ENCODE results near the gene DCAF4L1.

Gene DCAF4L1, protein sequence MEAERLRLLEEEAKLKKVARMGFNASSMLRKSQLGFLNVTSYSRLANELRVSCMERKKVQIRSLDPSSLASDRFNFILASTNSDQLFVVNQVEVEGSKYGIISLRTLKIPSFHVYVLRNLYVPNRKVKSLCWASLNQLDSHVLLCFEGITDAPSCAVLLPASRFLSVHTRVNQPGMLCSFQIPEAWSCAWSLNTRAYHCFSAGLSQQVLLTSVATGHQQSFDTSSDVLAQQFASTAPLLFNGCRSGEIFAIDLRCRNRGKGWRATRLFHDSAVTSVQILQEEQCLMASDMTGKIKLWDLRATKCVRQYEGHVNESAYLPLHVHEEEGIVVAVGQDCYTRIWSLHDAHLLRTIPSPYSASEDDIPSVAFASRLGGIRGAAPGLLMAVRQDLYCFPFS

GRCh38 chr4:41981456-41981855 is at the start of gene DCAF4L1:
TSS of gene DCAF4L1 (plus strand) at chr4:41981756. CDS start at chr4:41981793, 37 bp downstream.
- in situ Hi-C loops (cut with MboI; ENCODE audit: low sequenced_read_pairs): no loop called here

DNA sequence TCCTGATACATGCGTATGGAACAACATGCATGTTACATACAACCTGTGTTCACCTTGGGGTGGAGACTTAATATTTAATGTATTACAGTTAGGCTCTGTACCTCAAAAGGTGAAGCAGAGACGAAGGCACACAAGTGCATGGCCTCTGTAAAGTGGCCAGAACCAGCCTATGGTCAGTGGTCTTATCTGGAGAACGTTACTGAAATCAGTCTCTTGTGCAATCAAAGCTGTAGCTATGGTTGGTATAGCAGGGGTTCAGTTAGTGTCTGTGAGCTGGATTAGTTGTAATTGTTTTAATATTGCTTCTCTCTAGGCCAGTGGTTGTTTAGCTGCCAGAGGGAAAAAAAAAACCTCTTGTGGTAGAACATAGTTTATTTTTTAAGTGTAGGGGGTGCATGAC is 48.6 kb upstream of the DCAF4L1 start:
- in situ Hi-C loops (cut with MboI; ENCODE audit: low sequenced_read_pairs): no loop called here

DNA sequence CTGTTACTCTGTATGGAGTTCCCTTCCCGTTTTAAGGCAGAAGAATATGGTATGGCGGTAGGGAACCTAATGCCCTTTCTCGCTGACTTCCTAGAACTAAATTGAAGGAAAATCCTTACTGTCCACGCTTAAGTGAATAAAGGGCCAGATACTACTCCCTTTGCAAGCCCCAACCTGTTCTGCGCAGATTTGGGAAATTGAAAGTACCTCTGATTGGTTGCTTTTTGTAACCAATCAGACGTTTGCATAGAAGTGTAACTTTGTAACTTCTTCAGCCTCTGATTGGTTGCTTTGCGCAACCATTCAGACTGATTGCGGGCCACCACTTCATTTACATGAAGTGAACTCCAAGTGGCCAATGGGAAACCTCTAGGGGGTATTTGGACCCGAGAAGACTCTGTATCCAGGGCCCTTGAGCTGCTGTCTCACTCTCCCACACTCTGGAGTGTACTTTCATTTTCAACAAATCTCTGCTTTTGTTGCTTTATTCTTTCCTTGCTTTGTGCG is 47.5 kb upstream of the DCAF4L1 start:
- in situ Hi-C loops (cut with MboI; ENCODE audit: low sequenced_read_pairs): no loop called here

GRCh38 chr4:41934514-41934900 is 47.0 kb upstream of the DCAF4L1 start:
- in situ Hi-C loops (cut with MboI; ENCODE audit: low sequenced_read_pairs): no loop called here

DNA sequence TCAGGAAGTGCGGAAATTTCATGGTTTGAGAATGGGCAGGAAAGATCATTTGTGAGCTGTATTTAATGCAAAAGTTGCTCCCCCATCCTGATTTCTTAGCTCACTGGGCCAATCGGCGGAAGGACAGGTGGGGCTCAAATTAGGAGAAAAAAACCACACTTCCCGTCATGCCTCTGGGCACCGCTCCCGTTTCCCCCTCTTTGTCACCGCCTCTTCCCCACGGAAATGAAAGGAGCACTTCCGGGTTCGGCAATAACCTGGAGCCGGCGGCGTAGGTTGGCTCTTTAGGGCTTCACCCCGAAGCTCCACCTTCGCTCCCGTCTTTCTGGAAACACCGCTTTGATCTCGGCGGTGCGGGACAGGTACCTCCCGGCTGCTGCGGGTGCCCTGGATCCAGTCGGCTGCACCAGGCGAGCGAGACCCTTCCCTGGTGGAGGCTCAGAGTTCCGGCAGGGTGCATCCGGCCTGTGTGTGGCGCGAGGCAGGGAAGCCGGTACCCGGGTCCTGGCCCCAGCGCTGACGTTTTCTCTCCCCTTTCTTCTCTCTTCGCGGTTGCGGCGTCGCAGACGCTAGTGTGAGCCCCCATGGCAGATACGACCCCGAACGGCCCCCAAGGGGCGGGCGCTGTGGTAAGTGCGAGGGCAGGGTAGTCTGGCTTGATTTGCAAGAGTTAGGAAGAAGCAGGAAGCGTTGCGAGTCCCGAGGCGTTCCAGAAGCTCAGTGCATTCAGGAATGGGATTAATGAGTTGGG is 46.5 kb upstream of the DCAF4L1 start, which contains the start of gene TMEM33:
Gene TMEM33, plus strand, starts transcription at position 529 of the 751 bp plus-strand sequence. Its CDS starts 56 bp downstream, at position 585.
- in situ Hi-C loops (cut with MboI; ENCODE audit: low sequenced_read_pairs): no loop called here

- in situ Hi-C loops (cut with MboI; ENCODE audit: low sequenced_read_pairs): no loop called here
These were observed 45.9 kb upstream of the DCAF4L1 start for GRCh38 chr4:41935652-41936021.

DNA sequence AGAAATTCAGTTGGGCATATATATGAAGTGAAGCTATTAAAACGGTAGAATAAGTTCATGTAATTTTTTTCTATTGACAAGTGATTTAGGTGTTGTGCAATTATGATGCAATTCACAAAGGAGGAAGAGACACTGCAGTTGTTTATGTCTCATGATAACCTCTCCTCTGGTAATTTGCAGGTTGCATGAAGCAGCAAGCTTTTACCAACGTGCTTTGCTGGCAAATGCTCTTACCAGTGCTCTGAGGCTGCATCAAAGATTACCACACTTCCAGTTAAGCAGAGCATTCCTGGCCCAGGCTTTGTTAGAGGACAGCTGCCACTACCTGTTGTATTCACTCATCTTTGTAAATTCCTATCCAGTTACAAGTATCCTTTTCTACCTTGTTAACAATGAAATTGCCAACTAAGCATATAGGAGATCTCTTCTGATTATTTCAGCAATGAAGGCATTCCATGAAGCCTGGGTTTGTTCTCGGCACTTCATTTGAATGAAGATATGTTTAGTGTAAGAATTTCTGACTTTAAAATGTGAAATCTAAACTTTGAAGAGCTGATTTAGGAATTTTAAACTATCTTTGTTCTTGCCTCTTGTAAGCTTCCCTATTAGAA is 42.4 kb upstream of the DCAF4L1 start:
- in situ Hi-C loops (cut with MboI; ENCODE audit: low sequenced_read_pairs): no loop called here

DNA sequence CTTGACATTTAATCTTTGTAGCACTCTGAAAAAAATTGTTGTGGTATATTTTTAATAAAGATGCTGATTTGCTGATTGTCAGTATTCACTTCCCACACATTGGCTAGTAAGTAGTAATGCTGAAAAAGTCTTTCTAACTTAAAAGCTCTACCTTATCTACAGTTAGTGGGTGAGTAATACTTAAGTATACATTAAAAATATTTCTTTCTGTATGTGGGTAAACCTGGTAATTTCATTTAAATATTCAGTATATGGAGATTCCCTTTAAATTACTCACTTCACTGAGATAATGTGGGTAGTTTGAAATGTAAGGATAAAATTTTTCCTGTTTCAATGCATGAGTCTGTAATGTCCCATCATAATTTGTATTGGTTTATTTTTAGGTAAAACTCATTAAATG is 40.7 kb upstream of the DCAF4L1 start:
- in situ Hi-C loops (cut with MboI; ENCODE audit: low sequenced_read_pairs): no loop called here

- in situ Hi-C loops (cut with MboI; ENCODE audit: low sequenced_read_pairs): no loop called here
These were observed 38.0 kb upstream of the DCAF4L1 start for GRCh38 chr4:41943506-41943905.

DNA sequence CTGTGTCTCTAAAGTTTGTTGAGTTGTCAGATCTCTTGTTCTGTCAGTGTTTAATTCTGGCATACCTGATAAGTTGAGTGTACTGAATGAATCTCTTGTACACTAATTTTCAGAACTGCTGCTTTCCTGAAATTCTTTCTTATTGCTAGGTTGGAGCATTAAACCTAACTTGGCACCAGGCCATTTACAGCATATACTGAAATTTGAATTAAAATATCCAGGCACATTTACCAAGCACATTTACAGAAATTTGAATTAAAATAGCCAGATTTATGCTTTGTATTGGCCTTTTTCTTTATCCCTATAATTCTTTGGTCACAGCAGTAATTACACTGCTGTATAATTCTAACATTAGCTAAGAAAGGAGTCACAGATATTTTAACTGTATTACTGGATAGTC is 37.5 kb upstream of the DCAF4L1 start:
- in situ Hi-C loops (cut with MboI; ENCODE audit: low sequenced_read_pairs): no loop called here

DNA sequence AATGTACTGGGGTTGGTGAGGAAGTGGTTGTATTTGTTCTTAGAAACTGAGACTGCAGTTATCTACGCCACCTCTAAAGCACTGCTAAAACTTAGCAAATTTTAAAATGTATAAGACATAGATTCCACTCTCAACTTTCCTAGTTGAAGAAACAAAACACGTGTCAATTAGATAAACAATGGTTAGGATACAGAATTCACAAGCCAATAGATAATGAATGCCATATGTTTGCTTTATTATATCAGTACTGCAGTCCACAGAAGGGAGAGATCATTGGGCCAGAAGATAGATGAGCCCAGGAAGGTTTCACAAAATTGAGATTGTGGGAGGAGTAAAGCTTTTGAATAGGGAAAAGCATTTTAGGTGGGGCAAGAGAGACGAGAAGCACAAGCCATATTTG is 32.0 kb upstream of the DCAF4L1 start:
- in situ Hi-C loops (cut with MboI; ENCODE audit: low sequenced_read_pairs): no loop called here

DNA sequence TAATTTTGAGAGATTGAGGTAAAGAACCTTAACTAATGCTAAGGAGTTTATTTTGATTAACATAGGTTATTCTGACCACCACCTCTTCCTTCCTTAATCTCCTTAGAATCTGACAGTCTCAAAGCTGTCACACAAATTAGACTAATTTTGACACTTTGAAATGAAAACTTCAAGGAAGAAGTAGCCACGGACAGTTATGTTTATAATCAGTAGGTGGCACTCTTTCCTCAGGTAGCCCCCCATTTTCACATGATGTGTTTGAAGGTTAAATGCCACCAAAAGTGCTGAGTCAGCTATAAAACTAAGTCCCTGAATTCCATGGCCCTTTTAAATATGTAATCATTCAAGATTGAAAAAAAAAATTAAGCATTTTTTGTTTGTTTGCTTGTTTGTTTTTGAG is 23.9 kb upstream of the DCAF4L1 start:
- in situ Hi-C loops (cut with MboI; ENCODE audit: low sequenced_read_pairs): no loop called here

- in situ Hi-C loops (cut with MboI; ENCODE audit: low sequenced_read_pairs): no loop called here
These were observed 18.5 kb upstream of the DCAF4L1 start for GRCh38 chr4:41963105-41963504.

DNA sequence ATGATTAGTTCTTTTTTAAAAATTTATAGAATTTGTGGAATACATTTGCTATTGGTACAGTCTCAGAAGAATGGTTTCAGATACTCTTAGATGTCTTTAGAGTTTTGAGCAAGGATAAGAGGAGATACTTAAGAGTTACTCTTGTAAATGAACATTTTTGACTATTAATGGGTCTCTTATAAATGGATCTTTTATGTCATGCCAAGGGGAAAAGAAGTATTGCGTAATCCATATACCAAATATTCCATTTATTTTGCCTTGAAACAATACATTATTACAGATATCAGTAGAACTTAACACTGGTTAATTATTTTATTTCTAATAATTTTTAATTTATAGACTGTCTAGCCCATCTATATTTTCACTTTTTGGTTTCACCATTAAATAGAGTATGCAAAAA is 17.2 kb upstream of the DCAF4L1 start:
- in situ Hi-C loops (cut with MboI; ENCODE audit: low sequenced_read_pairs): no loop called here

DNA sequence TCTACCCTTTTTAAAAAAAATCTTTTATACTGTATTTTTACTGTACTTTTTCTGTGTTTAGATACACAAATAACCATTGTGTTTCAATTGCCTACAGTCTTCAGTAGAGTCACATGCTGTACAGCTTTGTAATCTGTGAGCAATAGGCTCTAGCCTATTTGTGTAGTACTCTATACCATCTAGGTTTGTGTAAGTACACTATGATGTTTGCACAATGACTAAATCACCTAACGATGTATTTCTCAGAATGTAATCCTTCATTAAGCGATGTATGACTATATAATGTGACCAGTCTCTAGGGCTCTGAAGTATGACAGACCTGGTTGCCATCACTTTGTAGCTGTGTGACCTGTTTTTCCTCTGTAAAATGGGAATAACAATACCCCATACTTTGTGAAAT is 14.2 kb upstream of the DCAF4L1 start:
- in situ Hi-C loops (cut with MboI; ENCODE audit: low sequenced_read_pairs): no loop called here

DNA sequence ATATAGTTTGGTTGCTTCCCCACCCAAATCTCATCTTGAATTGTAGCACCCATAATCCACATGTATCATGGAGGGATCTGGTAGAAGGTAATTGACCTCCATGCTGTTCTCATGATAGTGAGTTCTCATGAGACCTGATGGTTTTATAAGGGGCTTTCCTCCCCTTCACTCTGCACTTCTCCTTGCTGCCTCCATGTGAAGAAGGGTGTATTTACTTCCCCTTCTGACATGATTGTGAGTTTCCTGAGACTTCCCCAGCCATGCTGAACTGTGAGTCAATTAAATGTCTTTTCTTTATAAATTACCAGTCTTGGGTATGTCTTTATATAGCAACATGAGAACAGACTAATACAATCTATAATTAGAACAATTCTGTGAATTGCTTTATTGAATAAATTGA is 11.9 kb upstream of the DCAF4L1 start:
- in situ Hi-C loops (cut with MboI; ENCODE audit: low sequenced_read_pairs): no loop called here

DNA sequence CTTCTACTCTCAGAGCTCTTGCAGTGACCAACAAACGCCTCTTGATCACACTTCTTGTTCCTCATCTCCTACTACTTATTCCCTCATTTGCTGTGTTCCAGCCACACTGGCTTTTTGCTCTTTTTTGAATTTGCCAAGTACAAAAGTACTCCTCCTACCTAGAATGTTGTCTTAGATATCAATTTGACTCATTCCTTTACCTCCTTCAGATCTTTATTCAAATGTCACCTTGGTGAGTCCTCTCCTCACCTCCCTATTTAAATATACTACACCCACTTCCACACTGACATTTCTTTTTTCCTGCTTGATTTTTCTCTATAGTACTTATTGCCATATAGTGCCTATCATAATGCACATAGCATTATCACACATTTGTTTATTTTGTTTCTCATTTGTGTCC is 6.2 kb upstream of the DCAF4L1 start:
- in situ Hi-C loops (cut with MboI; ENCODE audit: low sequenced_read_pairs): no loop called here

GRCh38 chr4:41976775-41977516 is 4.6 kb upstream of the DCAF4L1 start:
- in situ Hi-C loops (cut with MboI; ENCODE audit: low sequenced_read_pairs): no loop called here

- in situ Hi-C loops (cut with MboI; ENCODE audit: low sequenced_read_pairs): no loop called here
These were observed 3.8 kb upstream of the DCAF4L1 start for GRCh38 chr4:41977709-41978108.

DNA sequence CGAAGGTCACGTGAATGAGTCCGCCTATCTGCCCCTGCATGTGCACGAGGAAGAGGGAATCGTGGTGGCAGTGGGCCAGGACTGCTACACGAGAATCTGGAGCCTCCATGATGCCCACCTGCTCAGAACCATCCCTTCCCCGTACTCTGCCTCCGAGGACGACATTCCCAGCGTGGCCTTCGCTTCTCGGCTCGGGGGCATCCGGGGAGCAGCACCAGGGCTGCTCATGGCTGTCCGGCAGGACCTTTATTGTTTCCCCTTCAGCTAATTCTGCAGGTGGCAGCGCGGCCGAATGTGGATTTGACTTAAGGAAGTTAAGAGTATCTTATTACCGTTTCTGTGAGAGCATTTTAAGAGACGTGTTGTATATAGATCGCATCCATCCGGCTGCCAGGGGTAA is 1.2 kb downstream of the DCAF4L1 start:
- in situ Hi-C loops (cut with MboI; ENCODE audit: low sequenced_read_pairs): no loop called here

- in situ Hi-C loops (cut with MboI; ENCODE audit: low sequenced_read_pairs): no loop called here
These were observed 3.6 kb downstream of the DCAF4L1 start for GRCh38 chr4:41985151-41985550.
